Fibroblast of skin of left biceps (primary cell): ENCODE results near the gene RTN4R.

Source experiments
- DNase-seq, 2 experiments: peaks; one replicate each; pipeline ENCODE4 v3.0.0-alpha.2; 2013; ENCODE audit warnings: low read depth in 2 of 2

RTN4R gene

GRCh38 chr22:20229916-20230775, 38.0 kb downstream of the RTN4R start:
- no peak for DNase-seq

DNA sequence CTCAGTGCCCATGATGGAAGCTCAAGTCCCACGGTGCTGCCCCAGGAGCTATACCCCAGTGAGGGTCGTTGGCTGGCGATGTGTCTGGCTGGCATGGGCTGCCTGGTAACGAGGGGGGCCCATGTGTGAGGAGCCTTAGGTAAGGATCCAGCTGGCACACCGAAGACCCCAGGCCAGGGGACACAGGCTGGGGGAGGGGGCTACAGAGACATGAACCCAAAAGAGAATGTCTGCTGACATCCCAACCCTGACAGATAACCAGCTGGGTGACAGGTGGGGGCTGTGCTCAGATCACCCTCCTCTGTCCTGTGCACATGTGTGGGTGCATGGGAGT, 39.2 kb downstream of the RTN4R start:
- no peak for DNase-seq

DNA sequence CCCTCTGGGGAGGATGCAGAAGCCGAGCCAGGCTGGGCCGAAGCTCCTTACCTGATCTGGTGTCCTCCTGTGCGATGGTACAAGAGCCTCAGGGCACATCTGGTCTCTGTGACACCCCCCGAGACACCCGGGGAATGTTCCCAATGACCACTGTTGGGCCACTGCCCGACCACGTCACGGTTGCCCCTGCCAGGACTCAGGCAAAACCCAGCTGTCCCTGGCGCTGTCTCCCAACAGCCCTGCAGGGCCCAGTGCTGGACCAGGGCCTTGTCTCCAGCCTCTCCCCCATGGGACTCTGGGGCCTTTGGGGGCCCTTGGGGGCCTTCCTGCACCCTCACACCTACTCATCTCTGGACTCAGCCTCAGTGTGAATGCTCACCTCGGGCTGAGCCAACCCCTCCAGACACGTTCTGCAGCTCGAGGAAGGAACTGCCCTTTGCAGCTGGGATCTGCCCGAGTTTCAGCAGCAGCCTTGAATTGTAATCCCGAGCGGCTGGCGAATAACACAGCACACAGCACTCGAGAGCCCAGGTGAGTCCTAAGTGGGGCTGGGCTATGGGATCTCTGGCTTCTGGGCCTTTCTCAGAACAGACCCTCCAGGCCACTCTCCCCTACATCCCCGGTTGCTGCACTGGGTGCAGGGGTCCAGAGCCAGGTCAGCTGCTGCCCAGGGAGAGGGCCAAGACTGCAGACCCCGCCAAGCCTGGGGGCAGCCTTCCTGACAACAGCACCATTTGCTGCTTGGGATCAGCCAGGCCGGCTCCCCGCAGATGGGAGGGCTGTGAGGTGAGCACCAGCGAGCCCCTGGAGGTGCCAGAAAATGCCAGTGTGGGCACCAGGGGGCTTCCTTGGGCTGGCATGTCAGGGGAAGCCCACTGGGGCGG, 39.8 kb downstream of the RTN4R start:
- no peak for DNase-seq

DNA sequence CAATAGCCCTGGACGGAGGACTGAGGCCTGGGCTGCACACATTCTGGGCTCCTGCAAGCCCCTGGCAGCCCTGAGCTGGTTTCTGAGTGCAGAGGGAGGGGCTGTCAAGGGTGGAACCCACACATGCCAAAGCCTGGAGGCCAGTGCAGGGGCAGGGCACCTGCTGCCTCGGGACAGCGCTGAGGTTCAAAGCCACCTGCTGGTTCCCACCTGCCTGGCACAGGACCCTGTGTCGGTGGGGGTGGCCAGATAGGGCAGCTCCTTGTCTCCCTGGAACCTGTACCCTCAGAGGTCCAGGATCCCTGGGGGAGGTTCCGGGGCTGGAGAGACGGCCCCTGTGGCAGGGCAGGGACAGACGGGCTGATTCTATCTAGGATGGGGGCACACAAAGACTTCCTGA, 40.8 kb downstream of the RTN4R start:
- no peak for DNase-seq

GRCh38 chr22:20226760-20227350, 41.3 kb downstream of the RTN4R start:
- DNase-seq: no peak

DNA sequence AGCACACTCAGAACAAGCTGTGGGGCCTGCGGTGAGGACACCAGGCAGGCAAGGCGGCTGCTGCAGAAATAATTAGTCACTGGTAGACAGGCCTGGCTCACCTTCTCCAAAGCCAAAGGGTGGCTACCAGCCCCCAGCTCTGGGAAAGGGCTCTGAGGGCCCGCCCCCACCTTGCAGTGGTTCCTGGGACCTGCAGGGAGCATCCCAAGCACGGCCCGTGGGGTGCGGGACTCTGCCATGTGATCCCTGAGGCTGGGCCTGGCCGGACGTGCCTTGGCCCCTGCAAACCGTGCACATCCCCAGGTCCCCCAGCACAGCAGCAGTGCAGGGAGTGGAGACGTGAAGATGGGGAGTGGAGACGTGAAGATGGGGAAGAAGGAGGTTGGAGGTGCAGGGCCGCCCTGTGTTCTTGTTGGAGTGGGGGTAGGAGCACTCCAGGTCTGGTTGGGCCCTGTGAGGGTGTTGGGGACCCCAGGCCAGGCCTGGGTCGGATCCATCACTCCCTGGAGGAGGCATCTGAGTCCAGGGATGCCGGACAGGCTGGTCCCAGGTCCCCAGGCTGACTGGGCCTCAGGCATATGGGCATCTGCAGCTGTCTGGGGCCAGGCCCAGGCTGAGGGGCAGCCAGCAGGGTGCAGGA, 41.9 kb downstream of the RTN4R start:
- DNase-seq: no peak

- no peak for DNase-seq
These were observed 42.5 kb downstream of the RTN4R start for GRCh38 chr22:20225693-20225966.

- no peak for DNase-seq
These were observed 43.0 kb downstream of the RTN4R start for GRCh38 chr22:20224917-20225692.

DNA sequence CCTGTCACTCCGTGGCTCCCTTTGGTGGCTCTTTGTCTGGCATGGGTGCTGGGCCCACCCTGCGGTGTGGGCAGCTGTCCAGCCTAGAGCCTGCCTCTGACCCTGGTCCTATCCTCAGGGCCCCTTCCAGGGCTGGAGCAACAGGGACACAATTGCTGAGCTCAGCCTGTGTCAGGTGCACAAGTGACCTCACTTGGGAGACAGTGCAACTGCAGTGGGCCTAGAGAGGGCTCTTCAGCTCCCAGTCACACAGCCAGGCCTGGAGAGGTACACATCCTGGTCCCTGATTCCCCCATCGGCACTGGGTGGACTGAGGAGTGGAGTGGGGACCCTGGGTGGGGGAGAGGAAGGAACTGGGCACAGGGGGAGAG, 43.9 kb downstream of the RTN4R start:
- no peak for DNase-seq

DNA sequence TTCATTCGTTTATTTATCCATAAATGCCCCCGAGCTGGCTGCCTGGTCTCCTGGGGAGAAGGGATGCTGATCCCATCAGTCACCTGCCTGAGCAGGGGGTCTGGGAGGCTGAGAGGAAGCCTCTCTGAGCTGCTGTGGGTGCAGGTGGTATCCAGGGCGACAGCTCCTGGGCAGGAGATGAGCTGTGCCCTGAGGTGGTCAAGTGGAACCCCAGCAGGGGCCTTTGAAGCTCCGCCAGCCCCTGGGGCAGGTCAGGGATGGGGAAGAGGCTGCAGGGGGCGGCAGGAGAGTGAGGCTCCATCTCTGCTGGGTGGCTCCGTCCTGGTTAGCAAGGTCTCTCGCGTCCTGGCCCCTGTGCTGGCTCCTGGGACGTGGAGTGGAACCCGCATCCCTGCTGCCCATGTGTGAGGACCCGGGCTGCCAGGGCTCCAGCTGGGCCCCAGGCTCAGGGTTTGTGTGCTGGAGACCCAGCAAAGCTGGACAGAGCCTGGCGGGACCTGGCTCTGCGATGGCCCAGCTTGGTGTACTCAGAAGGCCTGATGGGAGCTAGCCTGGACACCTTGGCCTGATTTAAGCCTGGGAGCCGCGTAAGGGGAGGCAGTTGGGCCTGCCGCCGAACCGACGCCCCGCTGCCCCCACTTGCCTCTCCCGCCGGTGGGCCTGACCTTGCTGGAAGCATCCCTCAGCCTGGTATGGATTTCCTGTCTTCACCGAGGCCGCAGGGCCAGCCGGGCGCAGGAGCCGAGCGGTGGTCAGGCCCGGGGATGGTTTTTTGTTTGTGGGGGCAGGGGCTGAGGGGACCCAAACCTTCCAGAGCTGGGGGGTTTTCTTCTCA, 44.5 kb downstream of the RTN4R start:
- no peak for DNase-seq

DNA sequence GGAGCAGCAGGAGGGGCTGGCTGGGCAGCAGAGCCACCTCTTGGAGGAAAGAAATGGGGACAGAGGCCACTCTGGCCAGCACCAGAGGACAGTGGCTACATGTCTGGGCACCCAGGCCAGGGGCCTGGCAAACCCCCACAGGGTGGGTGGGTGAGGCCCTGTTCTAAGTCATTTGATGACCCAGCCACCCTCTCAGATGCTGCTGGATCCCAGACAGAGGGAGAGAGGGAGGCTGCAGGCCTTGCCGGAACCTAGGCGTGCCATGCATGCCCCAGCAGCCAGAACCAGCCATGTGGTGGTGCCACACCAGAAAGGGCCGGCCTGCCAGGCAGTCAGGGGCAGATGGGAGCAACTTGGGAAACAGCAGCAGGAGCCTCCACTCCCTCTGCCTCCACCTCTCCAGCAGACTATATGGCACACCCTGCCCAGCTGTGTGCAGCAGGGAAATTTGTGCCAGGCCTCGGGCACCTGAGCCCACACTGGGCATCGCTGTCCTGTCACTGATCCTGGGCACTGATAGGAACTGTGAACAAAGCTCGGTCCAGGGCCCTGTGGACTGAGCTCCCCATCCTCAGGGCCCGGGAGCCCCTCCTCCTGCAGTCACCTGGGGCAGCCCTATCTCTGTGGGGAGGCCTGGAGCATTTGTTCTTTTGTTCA, 45.2 kb downstream of the RTN4R start:
- no peak for DNase-seq

GRCh38 chr22:20221421-20222340, 46.4 kb downstream of the RTN4R start:
- DNase-seq: no peak

- DNase-seq: no peak
These were observed 47.5 kb downstream of the RTN4R start for GRCh38 chr22:20220629-20221026.

GRCh38 chr22:20219667-20220628, 48.2 kb downstream of the RTN4R start:
- no peak for DNase-seq

GRCh38 chr22:20218987-20219386, 49.1 kb downstream of the RTN4R start:
- no peak for DNase-seq

- DNase-seq: no peak
These were observed 49.7 kb downstream of the RTN4R start for GRCh38 chr22:20218326-20218872.

DNA sequence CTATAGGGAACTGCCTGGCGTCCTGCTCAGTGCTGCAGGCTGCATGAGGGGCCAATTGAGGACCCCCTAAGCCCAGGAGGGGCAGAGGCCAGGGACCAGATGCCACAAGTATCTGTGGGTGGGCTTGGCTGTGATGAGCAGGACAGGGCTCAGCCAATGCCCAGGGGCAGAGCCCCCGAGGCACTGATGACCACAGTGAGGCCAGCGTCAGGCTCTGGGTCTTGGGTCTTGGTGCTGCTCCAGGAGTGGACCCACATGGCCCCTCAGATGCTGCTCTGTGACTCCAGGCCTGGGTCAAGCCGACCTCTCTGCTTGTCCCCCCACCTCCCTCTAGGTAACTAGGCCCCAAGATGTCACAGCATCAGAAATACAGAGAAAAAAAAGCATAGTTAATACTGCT, 50.6 kb downstream of the RTN4R start:
- no peak for DNase-seq
